ENCODE measurements around the gene MSL3. TPM values are rescaled to one million over a fixed set of nuclear protein-coding genes. Genes with fewer than 3 reads are reported as not detected.

Gene MSL3
- total RNA-seq, 3 donors from 2014 or later (not counting 1 experiment from before 2014, with no cell fraction given), result 63.0 to 64.9 (median 63.3) TPM

DNA sequence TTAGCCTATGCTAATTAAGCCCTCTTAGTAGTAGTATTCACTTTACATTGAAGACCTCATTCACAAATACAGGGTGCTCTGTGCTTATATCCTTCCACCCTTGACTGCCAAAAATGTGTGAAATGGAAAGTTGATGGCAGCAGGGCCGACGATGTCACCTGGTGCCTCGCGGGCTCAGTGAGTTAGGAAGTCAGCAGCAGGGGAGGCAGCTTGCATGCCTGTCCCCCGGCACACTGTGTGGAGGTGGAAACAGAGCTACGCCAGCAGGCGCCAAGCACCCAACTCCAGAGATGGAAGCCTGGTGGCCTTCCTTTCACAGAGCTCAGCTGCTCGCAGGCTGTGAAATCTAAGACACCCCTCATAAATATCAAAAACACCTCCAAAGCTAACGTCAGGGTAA, 8.4 kb downstream of the MSL3 start:
- H3K36me3 Mint-ChIP-seq, result peaks cover 6% of the 10 kb centered on the region
- H3K4me1 ChIP-seq (ENCODE audit: control insufficient read depth, insufficient read depth, low read length), result no peaks in the 10 kb centered on the region
- H3K4me1 Mint-ChIP-seq, result peaks cover 19 to 24% of the 10 kb centered on the region in 2 donors
- no peaks in the 10 kb centered on the region for H3K27me3 Mint-ChIP-seq (ENCODE audit: low read depth in 2 of 2)
- peak overlapping the region in 1 of 2 donors; percentile 22 for H3K27ac Mint-ChIP-seq
- H3K4me3 ChIP-seq (ENCODE audit: low read length), result no peak overlapping the region
- no peaks in the 10 kb centered on the region for H3K27me3 ChIP-seq (ENCODE audit: control insufficient read depth, insufficient read depth, low read length)
- peaks cover 55% of the 10 kb centered on the region for H3K36me3 ChIP-seq (ENCODE audit: control insufficient read depth, insufficient read depth, low read length)
- 90% methylated on average over 9 of the region's 9 CpGs for WGBS (ENCODE audit: insufficient coverage)
- H3K27ac ChIP-seq (ENCODE audit: low read length), result no peak overlapping the region
- no peak for ATAC-seq
- peak in 1 of 2 donors; percentile 45 for DNase-seq
- no peaks in the 10 kb centered on the region for H3K9me3 ChIP-seq (ENCODE audit: control insufficient read depth, insufficient read depth, low read length)
- no peaks in the 10 kb centered on the region for H3K9me3 Mint-ChIP-seq
- intact Hi-C loops (cut with micrococcal nuclease), result no loop called here
- no peak overlapping the region for H3K4me3 Mint-ChIP-seq
- TF ChIP-seq, protein P1, sequence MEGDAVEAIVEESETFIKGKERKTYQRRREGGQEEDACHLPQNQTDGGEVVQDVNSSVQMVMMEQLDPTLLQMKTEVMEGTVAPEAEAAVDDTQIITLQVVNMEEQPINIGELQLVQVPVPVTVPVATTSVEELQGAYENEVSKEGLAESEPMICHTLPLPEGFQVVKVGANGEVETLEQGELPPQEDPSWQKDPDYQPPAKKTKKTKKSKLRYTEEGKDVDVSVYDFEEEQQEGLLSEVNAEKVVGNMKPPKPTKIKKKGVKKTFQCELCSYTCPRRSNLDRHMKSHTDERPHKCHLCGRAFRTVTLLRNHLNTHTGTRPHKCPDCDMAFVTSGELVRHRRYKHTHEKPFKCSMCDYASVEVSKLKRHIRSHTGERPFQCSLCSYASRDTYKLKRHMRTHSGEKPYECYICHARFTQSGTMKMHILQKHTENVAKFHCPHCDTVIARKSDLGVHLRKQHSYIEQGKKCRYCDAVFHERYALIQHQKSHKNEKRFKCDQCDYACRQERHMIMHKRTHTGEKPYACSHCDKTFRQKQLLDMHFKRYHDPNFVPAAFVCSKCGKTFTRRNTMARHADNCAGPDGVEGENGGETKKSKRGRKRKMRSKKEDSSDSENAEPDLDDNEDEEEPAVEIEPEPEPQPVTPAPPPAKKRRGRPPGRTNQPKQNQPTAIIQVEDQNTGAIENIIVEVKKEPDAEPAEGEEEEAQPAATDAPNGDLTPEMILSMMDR (IDR thresholded peaks at IDR 0.05), result no peak

DNA sequence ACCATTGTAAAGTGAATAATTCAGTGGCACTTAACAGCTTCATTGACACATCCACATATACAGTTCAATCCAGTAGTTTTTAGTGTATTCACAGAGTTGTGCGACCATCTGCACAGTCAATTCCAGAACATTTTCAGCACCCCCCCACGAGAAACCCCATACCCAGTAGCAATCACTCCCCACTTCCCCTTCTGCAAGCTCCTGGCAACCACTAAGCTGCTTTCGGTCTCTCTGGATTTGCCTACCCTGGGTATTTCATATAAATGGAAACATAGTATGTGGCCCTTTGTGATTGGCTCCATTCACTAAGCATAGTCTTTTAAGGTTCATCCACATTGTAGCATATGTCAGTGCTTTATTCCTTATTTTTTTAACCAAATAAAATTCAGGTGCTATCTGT, 10.0 kb downstream of the MSL3 start:
- intact Hi-C loops (cut with micrococcal nuclease), result no loop called here
- Histone ChIP-seq H3K36me3 (ENCODE audit: control insufficient read depth, insufficient read depth, low read length) (peaks cover 46% of the 10 kb centered on the region), H3K27ac (ENCODE audit: low read length) (no peak overlapping the region), H3K4me1 (ENCODE audit: control insufficient read depth, insufficient read depth, low read length) (no peaks in the 10 kb centered on the region), H3K4me3 (ENCODE audit: low read length) (no peak overlapping the region), H3K27me3 (ENCODE audit: control insufficient read depth, insufficient read depth, low read length) (no peaks in the 10 kb centered on the region), H3K9me3 (ENCODE audit: control insufficient read depth, insufficient read depth, low read length) (no peaks in the 10 kb centered on the region)
- Mint-ChIP-seq H3K4me1 (peaks cover 19 to 24% of the 10 kb centered on the region in 2 donors), H3K4me3 (no peak overlapping the region), H3K9me3 (no peaks in the 10 kb centered on the region), H3K36me3 (peaks cover 6% of the 10 kb centered on the region), H3K27me3 (ENCODE audit: low read depth in 2 of 2) (no peaks in the 10 kb centered on the region), H3K27ac (peak overlapping the region in 1 of 2 donors; percentile 53)
- DNase-seq (no peak), ATAC-seq (no peak)
- TF ChIP-seq, protein P1 (IDR thresholded peaks at IDR 0.05), result no peak
- WGBS (ENCODE audit: insufficient coverage), result 33% methylated on average over 1 of the region's 3 CpGs

DNA sequence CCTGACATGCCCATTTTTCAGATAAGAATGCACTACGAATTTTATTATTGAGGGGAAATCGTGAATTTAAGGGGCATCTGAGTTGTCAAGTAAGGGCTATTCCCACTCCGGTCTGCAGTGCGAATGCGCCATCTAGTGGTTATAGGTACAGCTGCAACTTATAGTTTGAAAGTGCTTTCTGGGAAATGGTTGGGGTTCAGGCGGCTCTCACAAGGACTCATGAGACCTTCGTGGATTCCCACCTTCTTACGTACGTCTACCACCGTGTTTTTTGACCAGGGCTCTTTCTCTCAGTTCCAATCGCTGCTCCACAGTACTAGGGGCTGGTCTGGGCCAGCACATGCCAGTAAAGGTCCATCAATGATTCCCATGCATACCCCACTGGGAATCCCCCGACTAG, 12.3 kb downstream of the MSL3 start:
- Mint-ChIP-seq H3K27ac (peak overlapping the region in 1 of 2 donors; percentile 21), H3K4me3 (no peak overlapping the region), H3K9me3 (no peaks in the 10 kb centered on the region), H3K27me3 (ENCODE audit: low read depth in 2 of 2) (no peaks in the 10 kb centered on the region), H3K4me1 (peaks cover 6 to 14% of the 10 kb centered on the region in 2 donors), H3K36me3 (no peaks in the 10 kb centered on the region)
- Histone ChIP-seq H3K36me3 (ENCODE audit: control insufficient read depth, insufficient read depth, low read length) (peaks cover 33% of the 10 kb centered on the region), H3K4me1 (ENCODE audit: control insufficient read depth, insufficient read depth, low read length) (no peaks in the 10 kb centered on the region), H3K9me3 (ENCODE audit: control insufficient read depth, insufficient read depth, low read length) (no peaks in the 10 kb centered on the region), H3K4me3 (ENCODE audit: low read length) (no peak overlapping the region), H3K27ac (ENCODE audit: low read length) (no peak overlapping the region), H3K27me3 (ENCODE audit: control insufficient read depth, insufficient read depth, low read length) (no peaks in the 10 kb centered on the region)
- DNase-seq, result peak in 1 of 2 donors; percentile 84
- WGBS (ENCODE audit: insufficient coverage), result 13% methylated on average over 11 of the region's 12 CpGs
- TF ChIP-seq, protein P1 (IDR thresholded peaks at IDR 0.05), result peak; percentile 70
- peak; percentile 79 to 94 (median 85) for ATAC-seq
- intact Hi-C loops (cut with micrococcal nuclease), result loop anchor here (1.0 to 5.0 kb wide), 4 partner anchors 12 to 626 kb away; partner anchors contain the start of gene MSL3

DNA sequence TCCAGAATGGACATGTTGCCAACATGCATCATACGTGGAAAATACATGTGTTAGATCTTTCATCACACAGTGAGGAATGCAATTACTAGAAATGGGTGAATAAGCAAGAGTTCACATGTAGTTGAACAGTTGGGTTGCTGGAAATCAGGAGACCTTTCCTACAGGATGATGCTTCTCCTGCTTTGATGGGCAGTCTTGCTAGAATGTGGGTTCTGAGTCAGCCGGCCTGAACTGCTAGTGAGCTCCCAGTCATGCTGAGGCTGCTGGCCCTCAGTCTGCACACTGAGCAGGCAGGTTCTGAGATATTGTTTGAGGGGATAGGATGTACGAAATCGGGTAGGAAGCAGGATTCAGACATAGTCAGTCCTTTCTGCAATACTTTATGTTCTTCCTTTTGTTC, 20.2 kb downstream of the MSL3 start:
- Mint-ChIP-seq H3K27me3 (ENCODE audit: low read depth in 2 of 2) (no peaks in the 10 kb centered on the region), H3K9me3 (no peaks in the 10 kb centered on the region), H3K4me1 (no peaks in the 10 kb centered on the region), H3K27ac (no peak overlapping the region), H3K36me3 (no peaks in the 10 kb centered on the region), H3K4me3 (no peak overlapping the region)
- peaks cover 15% of the 10 kb centered on the region for H3K36me3 ChIP-seq (ENCODE audit: control insufficient read depth, insufficient read depth, low read length)
- H3K27me3 ChIP-seq (ENCODE audit: control insufficient read depth, insufficient read depth, low read length), result no peaks in the 10 kb centered on the region
- no peak for DNase-seq
- H3K27ac ChIP-seq (ENCODE audit: low read length), result no peak overlapping the region
- intact Hi-C loops (cut with micrococcal nuclease), result no loop called here
- WGBS (ENCODE audit: insufficient coverage), result 100% methylated on average over 2 of the region's 4 CpGs
- no peak overlapping the region for H3K4me3 ChIP-seq (ENCODE audit: low read length)
- TF ChIP-seq, protein P1 (IDR thresholded peaks at IDR 0.05), result no peak
- no peak for ATAC-seq
- H3K9me3 ChIP-seq (ENCODE audit: control insufficient read depth, insufficient read depth, low read length), result no peaks in the 10 kb centered on the region
- H3K4me1 ChIP-seq (ENCODE audit: control insufficient read depth, insufficient read depth, low read length), result no peaks in the 10 kb centered on the region
